OCI-LY1 (cell line): ENCODE data around the gene GRID2.

Experiments
- H2AFZ ChIP-seq: fragments of 200-600 bp; sonication (generic), shearing (Covaris generic); 2 replicates; pipeline ENCODE4 v1.6.0; 2014; ENCODE audit warnings: antibody characterized with exemption, mild to moderate bottlenecking, low read length
- H3F3A ChIP-seq: fragments of 200-600 bp; sonication (generic), shearing (Covaris generic); 2 replicates; pipeline ENCODE4 v1.6.0; 2014; ENCODE audit warnings: mild to moderate bottlenecking, antibody characterized with exemption, low read length, moderate library complexity; ENCODE audit not compliant: insufficient read depth
- H3K27ac ChIP-seq: fragments of 200-600 bp; sonication (generic); 2 replicates; pipeline ENCODE4 v1.5.1; 2014; ENCODE audit warnings: low read length, mixed run types, mild to moderate bottlenecking, low read depth; ENCODE audit not compliant: poor library complexity, severe bottlenecking
- H3K27me3 ChIP-seq: fragments of 200-600 bp; sonication (generic); 2 replicates; pipeline ENCODE4 v1.6.0; 2014; ENCODE audit warnings: antibody characterized with exemption, mild to moderate bottlenecking, low read length, moderate library complexity; ENCODE audit not compliant: insufficient read depth
- H3K36me3 ChIP-seq: fragments of 200-600 bp; sonication (generic); 2 replicates; pipeline ENCODE4 v1.6.1; 2014; ENCODE audit warnings: mild to moderate bottlenecking, antibody characterized with exemption, low read length, moderate library complexity, mixed read lengths; ENCODE audit not compliant: insufficient read depth
- H3K4me1 ChIP-seq: fragments of 200-600 bp; sonication (generic); 2 replicates; pipeline ENCODE4 v1.5.1; 2014; ENCODE audit warnings: mild to moderate bottlenecking, low read length, moderate library complexity; ENCODE audit not compliant: insufficient read depth, severe bottlenecking
- H3K4me2 ChIP-seq: fragments of 200-600 bp; sonication (generic), shearing (Covaris generic); 2 replicates; pipeline ENCODE4 v1.6.1; 2014; ENCODE audit warnings: low read length
- H3K4me3 ChIP-seq: fragments of 200-600 bp; sonication (generic); 2 replicates; pipeline ENCODE4 v1.5.1; 2014; ENCODE audit warnings: low read length, low read depth, mild to moderate bottlenecking, mixed read lengths; ENCODE audit not compliant: poor library complexity, severe bottlenecking
- H3K79me2 ChIP-seq: fragments of 200-600 bp; shearing (Covaris generic); 2 replicates; pipeline ENCODE4 v1.6.1; 2016; ENCODE audit warnings: mixed run types, low read length, mixed read lengths; ENCODE audit not compliant: insufficient read depth
- H3K9ac ChIP-seq: fragments of 200-600 bp; sonication (generic), shearing (Covaris generic); 2 replicates; pipeline ENCODE4 v1.6.1; 2014; ENCODE audit warnings: mild to moderate bottlenecking, low read length, mixed read lengths
- H3K9me2 ChIP-seq: fragments of 200-600 bp; sonication (generic), shearing (Covaris generic); 2 replicates; pipeline ENCODE4 v1.6.1; 2014; ENCODE audit warnings: low read depth, mild to moderate bottlenecking, low read length, mixed read lengths
- H3K9me3 ChIP-seq: fragments of 200-600 bp; shearing (Covaris generic); 2 replicates; pipeline ENCODE4 v1.6.1; 2014; ENCODE audit warnings: low read length, mixed read lengths
- H4K20me1 ChIP-seq: fragments of 200-600 bp; sonication (generic), shearing (Covaris generic); 2 replicates; pipeline ENCODE4 v1.6.0; 2016; ENCODE audit warnings: mild to moderate bottlenecking, low read length; ENCODE audit not compliant: insufficient read depth
- EZH2 ChIP-seq: fragments of 200-600 bp; sonication (generic), shearing (Covaris generic); IDR thresholded peaks from 2 replicates; pipeline ENCODE4 v1.8.0; 2017; ENCODE audit warnings: borderline replicate concordance, mixed run types, mild to moderate bottlenecking, antibody characterized with exemption, low read length, moderate library complexity, mixed read lengths
- TF ChIP-seq, protein P1 (sequence below): fragments of 200-600 bp; sonication (generic), shearing (Covaris generic); IDR thresholded peaks from 2 replicates; pipeline ENCODE4 v1.5.1; 2017; ENCODE audit warnings: mild to moderate bottlenecking, antibody characterized with exemption, low read length, moderate library complexity, mixed read lengths

GRID2 gene

GRCh38 chr4:92255920-92256244, 47.9 kb upstream of the GRID2 start:
- Histone ChIP-seq H3K79me2 (no peaks in the 10 kb centered on the region), H3K4me2 (no peak overlapping the region), H3K9me3 (no peaks in the 10 kb centered on the region), H3K27me3 (no peaks in the 10 kb centered on the region), H3K36me3 (no peaks in the 10 kb centered on the region), H4K20me1 (no peaks in the 10 kb centered on the region), H3K4me1 (no peaks in the 10 kb centered on the region), H3K9ac (no peak overlapping the region), H3F3A (no peaks in the 10 kb centered on the region), H2AFZ (no peak overlapping the region), H3K27ac (no peak overlapping the region), H3K9me2 (no peaks in the 10 kb centered on the region), H3K4me3 (no peak overlapping the region)
- TF ChIP-seq, protein P1, sequence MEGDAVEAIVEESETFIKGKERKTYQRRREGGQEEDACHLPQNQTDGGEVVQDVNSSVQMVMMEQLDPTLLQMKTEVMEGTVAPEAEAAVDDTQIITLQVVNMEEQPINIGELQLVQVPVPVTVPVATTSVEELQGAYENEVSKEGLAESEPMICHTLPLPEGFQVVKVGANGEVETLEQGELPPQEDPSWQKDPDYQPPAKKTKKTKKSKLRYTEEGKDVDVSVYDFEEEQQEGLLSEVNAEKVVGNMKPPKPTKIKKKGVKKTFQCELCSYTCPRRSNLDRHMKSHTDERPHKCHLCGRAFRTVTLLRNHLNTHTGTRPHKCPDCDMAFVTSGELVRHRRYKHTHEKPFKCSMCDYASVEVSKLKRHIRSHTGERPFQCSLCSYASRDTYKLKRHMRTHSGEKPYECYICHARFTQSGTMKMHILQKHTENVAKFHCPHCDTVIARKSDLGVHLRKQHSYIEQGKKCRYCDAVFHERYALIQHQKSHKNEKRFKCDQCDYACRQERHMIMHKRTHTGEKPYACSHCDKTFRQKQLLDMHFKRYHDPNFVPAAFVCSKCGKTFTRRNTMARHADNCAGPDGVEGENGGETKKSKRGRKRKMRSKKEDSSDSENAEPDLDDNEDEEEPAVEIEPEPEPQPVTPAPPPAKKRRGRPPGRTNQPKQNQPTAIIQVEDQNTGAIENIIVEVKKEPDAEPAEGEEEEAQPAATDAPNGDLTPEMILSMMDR, result no peak
- TF ChIP-seq EZH2, result no peak

DNA sequence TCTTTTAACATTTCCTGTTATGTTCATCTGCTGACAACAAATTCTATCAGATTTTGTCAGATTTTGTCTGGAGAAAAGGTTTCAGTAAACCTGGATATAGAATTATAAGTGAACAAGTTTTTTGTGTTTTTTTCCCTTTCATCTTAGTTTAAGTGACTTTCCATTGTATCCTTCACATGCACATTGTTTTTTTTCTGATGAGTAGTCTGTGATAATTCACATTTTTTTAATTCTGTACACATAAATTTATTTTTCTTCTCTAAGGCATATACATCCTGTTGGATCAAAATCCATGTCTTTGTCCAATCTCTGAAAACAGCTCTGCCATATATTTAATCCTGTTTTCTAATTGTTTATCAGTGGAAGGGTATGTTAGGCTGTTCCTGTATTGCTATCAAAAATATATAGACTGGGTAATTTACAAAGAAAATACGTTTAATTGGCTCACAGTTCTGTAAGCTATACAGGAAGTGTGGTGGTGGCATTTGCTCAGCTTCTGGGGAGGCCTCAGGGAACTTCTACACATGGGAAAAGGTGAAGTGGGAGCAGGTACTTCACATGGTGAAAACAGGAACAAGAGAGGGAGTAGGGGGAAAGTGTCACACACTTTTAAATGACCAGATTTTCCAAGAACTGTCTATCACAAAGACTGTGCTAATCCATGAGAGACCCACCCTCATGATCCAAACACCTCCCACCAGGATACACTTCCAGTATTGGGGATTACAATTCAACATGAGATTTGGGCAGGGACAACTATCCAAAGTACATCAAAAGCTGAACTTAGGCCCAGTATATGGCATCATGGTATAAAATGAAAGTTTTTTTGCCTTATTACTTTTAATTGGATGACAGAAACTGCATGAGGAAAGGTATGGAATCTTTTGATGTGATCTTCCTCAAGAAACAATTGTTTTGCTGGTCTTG, 45.6 kb upstream of the GRID2 start:
- H3F3A ChIP-seq, result no peaks in the 10 kb centered on the region
- H3K9me3 ChIP-seq, result no peaks in the 10 kb centered on the region
- H4K20me1 ChIP-seq, result no peaks in the 10 kb centered on the region
- H3K9ac ChIP-seq, result no peak overlapping the region
- no peak overlapping the region for H3K27ac ChIP-seq
- H3K36me3 ChIP-seq, result no peaks in the 10 kb centered on the region
- no peak overlapping the region for H3K4me3 ChIP-seq
- H3K4me1 ChIP-seq, result no peaks in the 10 kb centered on the region
- no peaks in the 10 kb centered on the region for H3K27me3 ChIP-seq
- TF ChIP-seq EZH2, result no peak
- TF ChIP-seq, protein P1, result no peak
- H2AFZ ChIP-seq, result no peak overlapping the region
- H3K9me2 ChIP-seq, result no peaks in the 10 kb centered on the region
- H3K79me2 ChIP-seq, result no peaks in the 10 kb centered on the region
- H3K4me2 ChIP-seq, result no peak overlapping the region

- TF ChIP-seq, protein P1, result no peak
- no peak for TF ChIP-seq EZH2
- no peaks in the 10 kb centered on the region for H3K9me2 ChIP-seq
- H3K4me3 ChIP-seq, result no peak overlapping the region
- H3K9ac ChIP-seq, result no peak overlapping the region
- no peaks in the 10 kb centered on the region for H3K36me3 ChIP-seq
- H3K27ac ChIP-seq, result no peak overlapping the region
- H3K27me3 ChIP-seq, result no peaks in the 10 kb centered on the region
- no peaks in the 10 kb centered on the region for H4K20me1 ChIP-seq
- H3K4me1 ChIP-seq, result no peaks in the 10 kb centered on the region
- no peak overlapping the region for H3K4me2 ChIP-seq
- no peaks in the 10 kb centered on the region for H3K9me3 ChIP-seq
- no peaks in the 10 kb centered on the region for H3F3A ChIP-seq
- no peaks in the 10 kb centered on the region for H3K79me2 ChIP-seq
- H2AFZ ChIP-seq, result no peak overlapping the region
Measured at GRCh38 chr4:92261256-92261655, 42.5 kb upstream of the GRID2 start.
